OCI-LY7 (cell line): ENCODE results near the gene ALG1L2.
A peak's percentile ranks its signal among the peaks of the same experiment; 100 is the strongest.
"Not testable (repeated sequence)": the region's sequence is repeated elsewhere in the genome, so short reads cannot be mapped to it uniquely, and the experiment has no call there.

Source experiments
- CTCF ChIP-seq: fragments of 200-600 bp; sonication (generic); conservative IDR thresholded peaks from 2 replicates; pipeline ENCODE4 v1.5.1; 2014; ENCODE audit warnings: mild to moderate bottlenecking, antibody characterized with exemption, low read length, moderate library complexity, mixed read lengths
- EZH2phosphoT487 ChIP-seq: fragments of 200-600 bp; sonication (generic); IDR thresholded peaks from 2 replicates; pipeline ENCODE4 v1.6.1; 2018; ENCODE audit warnings: low read depth, borderline replicate concordance, mild to moderate bottlenecking, mixed run types, antibody characterized with exemption, low read length, moderate library complexity, mixed read lengths

GRCh38 chr3:130110386-130111169 is 28.9 kb downstream of the ALG1L2 start:
- TF ChIP-seq CTCF: 0 out of 2 replicates have a peak, but pooled peaks have one; percentile 12
- TF ChIP-seq EZH2phosphoT487: not testable (repeated sequence)
